SJCRH30 (cell line): ENCODE data around the gene GPC6. TPM values are rescaled to one million over a fixed set of nuclear protein-coding genes. Genes with fewer than 3 reads are reported as not detected.

Experiments
- DNase-seq, 2 experiments: peaks; one replicate each; pipeline ENCODE4 v3.0.0-alpha.2; 2015 to 2020
- H3K27ac ChIP-seq: fragments of 250-450 bp; sonication (Bioruptor Pico); 2 replicates; pipeline ENCODE4 v1.5.1; 2020; ENCODE audit warnings: mild to moderate bottlenecking, moderate library complexity
- H3K27me3 ChIP-seq: fragments of 250-450 bp; sonication (Bioruptor Pico); 2 replicates; pipeline ENCODE4 v1.5.1; 2020; ENCODE audit warnings: mild to moderate bottlenecking, moderate library complexity
- H3K36me3 ChIP-seq: fragments of 250-450 bp; sonication (Bioruptor Pico); 2 replicates; pipeline ENCODE4 v1.5.1; 2020; ENCODE audit warnings: mild to moderate bottlenecking, moderate library complexity
- H3K4me1 ChIP-seq: fragments of 250-450 bp; sonication (Bioruptor Pico); 2 replicates; pipeline ENCODE4 v1.5.1; 2020; ENCODE audit warnings: mild to moderate bottlenecking, moderate library complexity
- H3K4me3 ChIP-seq: fragments of 250-450 bp; sonication (Bioruptor Pico); 2 replicates; pipeline ENCODE4 v1.5.1; 2020; ENCODE audit warnings: mild to moderate bottlenecking, moderate library complexity
- H3K9me3 ChIP-seq: fragments of 250-450 bp; sonication (Bioruptor Pico); replicated peaks from 2 replicates; pipeline ENCODE4 v1.5.1; 2020; ENCODE audit warnings: mild to moderate bottlenecking, moderate library complexity
- total RNA-seq: library from RNA; depleted of rRNA; stranded (reverse); fragments of >200 nt; shearing (Covaris generic); gene quantifications from 2 replicates; pipeline ENCODE4 v1.2.3, GENCODE V29; 2014

The GPC6 gene
- total RNA-seq, 1 experiment from 2014 or later: 21.1 TPM

- Histone ChIP-seq H3K27ac (no peak overlapping the region), H3K27me3 (no peaks in the 10 kb centered on the region), H3K9me3 (no peaks in the 10 kb centered on the region), H3K4me3 (no peak overlapping the region), H3K4me1 (no peaks in the 10 kb centered on the region), H3K36me3 (no peaks in the 10 kb centered on the region)
- DNase-seq: no peak
These were observed 597.7 kb downstream of the GPC6 start for GRCh38 chr13:93824286-93824685.

DNA sequence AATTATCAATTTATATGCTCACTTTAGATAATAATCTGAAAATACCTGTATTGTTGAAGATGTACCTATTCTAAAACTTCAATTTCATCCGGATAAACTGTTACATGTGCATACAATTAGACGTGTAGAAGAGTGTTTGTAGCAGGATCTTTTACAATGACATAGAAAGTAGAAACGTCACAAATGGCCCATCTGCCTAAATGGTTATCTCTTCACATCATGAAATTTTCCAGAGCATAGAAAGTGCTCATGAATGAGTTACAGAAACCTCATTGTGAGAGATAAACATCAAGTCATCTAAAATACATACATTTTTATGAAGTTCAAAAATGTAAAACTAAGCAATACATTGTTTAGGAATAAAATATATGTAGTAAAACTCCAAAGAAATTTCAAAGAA, 607.4 kb downstream of the GPC6 start:
- no peak overlapping the region for H3K27ac ChIP-seq
- H3K4me3 ChIP-seq: no peak overlapping the region
- H3K4me1 ChIP-seq: no peaks in the 10 kb centered on the region
- no peaks in the 10 kb centered on the region for H3K27me3 ChIP-seq
- DNase-seq: no peak
- no peaks in the 10 kb centered on the region for H3K36me3 ChIP-seq
- no peaks in the 10 kb centered on the region for H3K9me3 ChIP-seq

GRCh38 chr13:93843082-93843481, 616.5 kb downstream of the GPC6 start:
- Histone ChIP-seq H3K4me1 (no peaks in the 10 kb centered on the region), H3K9me3 (no peaks in the 10 kb centered on the region), H3K36me3 (no peaks in the 10 kb centered on the region), H3K27me3 (no peaks in the 10 kb centered on the region), H3K27ac (no peak overlapping the region), H3K4me3 (no peak overlapping the region)
- no peak for DNase-seq

DNA sequence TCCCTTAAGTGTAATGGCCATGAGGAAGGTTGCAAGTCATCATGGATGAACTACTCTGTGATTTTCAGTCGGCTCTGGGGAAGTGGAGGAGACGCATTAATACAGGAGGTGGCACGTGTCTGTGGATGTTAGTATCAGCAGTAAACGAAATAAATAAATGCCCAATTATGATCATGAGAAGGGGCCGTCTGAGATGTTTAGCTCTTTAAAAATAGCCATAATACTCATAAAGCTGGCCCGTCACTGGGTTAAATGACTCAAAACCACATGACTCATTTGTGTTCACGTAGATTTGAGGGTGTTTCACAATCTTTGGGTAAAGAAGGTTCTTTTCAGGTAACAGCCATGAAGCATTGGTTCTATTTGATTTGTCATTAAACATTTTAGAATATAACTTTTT, 620.6 kb downstream of the GPC6 start:
- H3K27ac ChIP-seq: no peak overlapping the region
- H3K27me3 ChIP-seq: no peaks in the 10 kb centered on the region
- H3K4me1 ChIP-seq: no peaks in the 10 kb centered on the region
- H3K4me3 ChIP-seq: no peak overlapping the region
- H3K36me3 ChIP-seq: no peaks in the 10 kb centered on the region
- no peaks in the 10 kb centered on the region for H3K9me3 ChIP-seq
- no peak for DNase-seq

DNA sequence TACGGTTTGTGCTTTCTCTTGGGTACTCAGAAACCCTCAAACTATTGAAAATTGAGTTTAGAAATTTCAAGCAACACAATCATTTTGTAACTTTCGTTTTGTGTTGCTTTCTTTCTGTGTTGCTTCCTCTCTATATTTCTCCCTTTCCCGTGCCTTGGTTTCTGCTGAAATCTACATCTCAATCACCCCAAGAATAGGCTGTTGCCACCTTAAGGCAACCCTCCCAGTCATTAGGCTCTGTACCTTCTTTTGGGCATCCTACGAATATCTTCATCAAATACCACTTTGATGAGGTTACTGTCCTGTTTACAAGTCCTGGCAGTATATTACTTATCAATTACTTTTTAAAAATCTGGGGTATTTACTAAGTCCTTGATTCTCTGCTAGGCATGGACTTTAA, 621.6 kb downstream of the GPC6 start:
- no peaks in the 10 kb centered on the region for H3K9me3 ChIP-seq
- H3K27me3 ChIP-seq: no peaks in the 10 kb centered on the region
- H3K4me3 ChIP-seq: no peak overlapping the region
- no peaks in the 10 kb centered on the region for H3K4me1 ChIP-seq
- DNase-seq: no peak
- no peaks in the 10 kb centered on the region for H3K36me3 ChIP-seq
- no peak overlapping the region for H3K27ac ChIP-seq

DNA sequence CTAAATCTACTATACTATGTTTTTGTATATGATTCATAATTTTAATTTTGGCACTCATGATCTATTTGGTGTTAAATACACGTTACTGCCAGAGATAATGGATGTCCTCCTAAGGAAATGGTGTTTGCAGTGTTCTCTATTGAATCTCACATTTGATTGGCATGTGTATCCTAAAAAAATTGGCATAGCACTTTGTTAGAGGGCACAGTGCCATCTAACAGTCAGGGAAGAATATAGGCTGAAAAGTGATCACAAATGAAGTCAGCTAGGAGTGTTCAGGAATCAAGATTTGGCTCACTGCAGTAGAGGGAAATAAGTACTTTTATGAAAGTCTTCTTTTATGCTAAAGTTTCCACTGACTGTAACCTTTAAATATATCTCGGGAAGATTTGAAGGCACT, 624.6 kb downstream of the GPC6 start:
- Histone ChIP-seq H3K4me1 (no peaks in the 10 kb centered on the region), H3K27ac (no peak overlapping the region), H3K27me3 (no peaks in the 10 kb centered on the region), H3K4me3 (no peak overlapping the region), H3K9me3 (no peaks in the 10 kb centered on the region), H3K36me3 (no peaks in the 10 kb centered on the region)
- DNase-seq: no peak

DNA sequence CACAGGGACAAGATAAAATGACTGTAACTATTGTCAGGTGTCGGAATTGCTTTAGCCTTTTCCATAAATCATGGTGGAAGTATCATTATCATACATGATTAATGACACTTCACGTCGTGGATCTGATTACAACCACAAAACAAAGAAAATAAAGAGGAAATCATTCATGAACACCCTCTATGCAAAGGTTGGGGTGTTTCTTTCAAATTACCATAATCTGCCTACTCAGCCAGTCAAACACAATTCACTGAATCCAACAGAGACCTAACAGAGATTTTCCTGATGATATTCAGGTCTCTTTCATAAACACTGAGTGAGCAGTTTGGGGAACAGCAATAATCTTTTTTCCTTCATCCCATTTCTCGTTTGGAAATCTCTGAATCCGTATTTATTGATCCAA, 627.3 kb downstream of the GPC6 start:
- Histone ChIP-seq H3K27ac (no peak overlapping the region), H3K27me3 (no peaks in the 10 kb centered on the region), H3K36me3 (no peaks in the 10 kb centered on the region), H3K9me3 (no peaks in the 10 kb centered on the region), H3K4me1 (no peaks in the 10 kb centered on the region), H3K4me3 (no peak overlapping the region)
- no peak for DNase-seq

GRCh38 chr13:93857126-93857525, 630.5 kb downstream of the GPC6 start:
- H3K9me3 ChIP-seq: no peaks in the 10 kb centered on the region
- H3K27me3 ChIP-seq: no peaks in the 10 kb centered on the region
- no peak overlapping the region for H3K4me3 ChIP-seq
- no peak overlapping the region for H3K27ac ChIP-seq
- no peak for DNase-seq
- no peaks in the 10 kb centered on the region for H3K4me1 ChIP-seq
- H3K36me3 ChIP-seq: no peaks in the 10 kb centered on the region

DNA sequence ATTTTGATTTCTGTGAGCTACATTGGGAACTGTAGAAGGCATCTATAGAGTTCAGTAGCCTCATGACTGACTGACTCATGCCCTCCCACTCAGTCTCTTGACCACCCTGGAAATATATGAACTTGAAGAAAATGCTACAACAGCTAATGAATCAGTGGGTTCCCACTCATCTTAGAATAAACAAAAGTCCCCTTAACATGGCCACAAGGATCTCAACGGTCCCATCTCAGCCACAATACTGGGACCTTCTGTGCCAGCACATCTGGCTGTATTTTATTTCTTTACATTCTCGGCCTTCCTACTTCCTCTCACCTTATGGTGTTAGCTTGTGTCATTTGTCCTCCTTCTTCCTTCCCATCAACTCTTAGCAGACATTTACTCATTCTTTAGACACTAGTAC, 633.1 kb downstream of the GPC6 start:
- H3K27me3 ChIP-seq: no peaks in the 10 kb centered on the region
- no peak overlapping the region for H3K27ac ChIP-seq
- no peaks in the 10 kb centered on the region for H3K9me3 ChIP-seq
- no peak overlapping the region for H3K4me3 ChIP-seq
- no peaks in the 10 kb centered on the region for H3K4me1 ChIP-seq
- DNase-seq: no peak
- no peaks in the 10 kb centered on the region for H3K36me3 ChIP-seq

- Histone ChIP-seq H3K4me1 (no peaks in the 10 kb centered on the region), H3K4me3 (no peak overlapping the region), H3K9me3 (no peaks in the 10 kb centered on the region), H3K36me3 (no peaks in the 10 kb centered on the region), H3K27ac (no peak overlapping the region), H3K27me3 (no peaks in the 10 kb centered on the region)
- DNase-seq: no peak
These were observed 635.2 kb downstream of the GPC6 start for GRCh38 chr13:93861818-93862217.

DNA sequence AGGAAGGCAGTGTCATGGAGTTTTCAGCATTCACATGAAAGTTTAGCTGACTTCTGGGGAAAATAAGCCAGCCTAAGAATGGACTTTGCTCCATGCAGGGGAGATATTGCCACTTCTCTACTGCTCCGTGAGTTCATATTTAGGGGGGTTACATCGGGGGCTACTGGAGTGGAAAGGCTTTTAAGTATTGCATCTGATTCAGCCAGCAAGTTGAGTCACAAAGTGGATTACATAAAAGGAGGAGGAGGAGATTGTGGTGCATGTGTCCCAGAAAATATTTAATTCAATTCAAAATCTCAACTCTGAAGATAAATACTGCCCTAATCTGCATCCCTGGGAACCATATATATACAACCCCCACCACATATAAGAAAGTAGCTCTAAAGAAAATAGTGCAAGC, 635.7 kb downstream of the GPC6 start:
- H3K27me3 ChIP-seq: no peaks in the 10 kb centered on the region
- DNase-seq: no peak
- H3K4me1 ChIP-seq: no peaks in the 10 kb centered on the region
- H3K4me3 ChIP-seq: no peak overlapping the region
- no peaks in the 10 kb centered on the region for H3K9me3 ChIP-seq
- H3K27ac ChIP-seq: no peak overlapping the region
- H3K36me3 ChIP-seq: no peaks in the 10 kb centered on the region

GRCh38 chr13:93865235-93865634, 638.6 kb downstream of the GPC6 start:
- no peaks in the 10 kb centered on the region for H3K4me1 ChIP-seq
- H3K9me3 ChIP-seq: no peaks in the 10 kb centered on the region
- no peak overlapping the region for H3K4me3 ChIP-seq
- H3K27ac ChIP-seq: no peak overlapping the region
- no peaks in the 10 kb centered on the region for H3K36me3 ChIP-seq
- DNase-seq: no peak
- H3K27me3 ChIP-seq: no peaks in the 10 kb centered on the region

DNA sequence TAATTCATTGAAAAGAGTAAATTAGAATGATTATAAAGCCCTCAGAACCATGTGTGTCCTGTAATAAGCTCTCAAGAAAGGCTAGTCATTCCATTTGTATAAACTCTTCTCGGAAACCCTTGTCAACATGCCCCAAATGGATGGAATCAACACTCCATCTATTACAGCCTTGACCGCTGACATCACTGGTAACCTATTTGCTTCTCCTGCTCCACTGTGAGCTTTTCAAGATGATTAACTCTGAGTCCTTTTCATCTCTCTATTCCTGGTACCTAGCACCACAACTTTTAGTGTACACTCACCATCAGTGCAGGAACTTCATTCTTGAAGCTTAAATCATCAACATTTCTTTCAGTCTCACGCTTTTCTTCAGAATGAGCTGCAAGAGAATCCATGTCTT, 640.9 kb downstream of the GPC6 start:
- Histone ChIP-seq H3K4me3 (no peak overlapping the region), H3K36me3 (no peaks in the 10 kb centered on the region), H3K27ac (no peak overlapping the region), H3K27me3 (no peaks in the 10 kb centered on the region), H3K4me1 (no peaks in the 10 kb centered on the region), H3K9me3 (no peaks in the 10 kb centered on the region)
- DNase-seq: no peak

- Histone ChIP-seq H3K27ac (no peak overlapping the region), H3K9me3 (no peaks in the 10 kb centered on the region), H3K36me3 (no peaks in the 10 kb centered on the region), H3K27me3 (no peaks in the 10 kb centered on the region), H3K4me1 (no peaks in the 10 kb centered on the region), H3K4me3 (no peak overlapping the region)
- no peak for DNase-seq
These were observed 645.8 kb downstream of the GPC6 start for GRCh38 chr13:93872376-93872775.

DNA sequence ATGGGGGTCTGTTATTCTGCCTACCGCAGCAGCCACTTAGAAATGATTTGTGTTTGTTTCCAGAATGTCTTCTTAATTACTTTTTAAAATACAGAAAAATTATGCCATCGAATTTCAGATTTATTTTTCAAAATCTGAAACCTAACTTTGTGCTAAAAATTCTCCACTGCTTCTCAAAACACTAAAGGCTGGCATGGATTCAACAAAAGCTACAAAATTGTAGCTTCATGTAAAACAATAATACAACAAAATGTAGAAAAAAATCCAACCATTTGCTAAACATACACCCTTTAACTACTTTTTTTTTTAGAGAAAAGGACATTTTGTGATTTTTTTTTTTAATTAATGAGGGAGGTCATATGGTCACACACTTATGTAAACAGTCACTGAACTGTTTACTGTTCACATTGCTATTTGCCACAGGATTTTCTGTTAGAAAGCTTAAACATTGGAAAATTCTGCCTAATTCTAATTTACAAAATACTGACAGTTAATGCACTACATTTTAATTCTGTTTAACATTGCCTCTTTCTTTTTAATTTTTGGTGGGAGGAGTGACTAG, 646.3 kb downstream of the GPC6 start:
- Histone ChIP-seq H3K36me3 (no peaks in the 10 kb centered on the region), H3K4me1 (no peaks in the 10 kb centered on the region), H3K9me3 (no peaks in the 10 kb centered on the region), H3K4me3 (no peak overlapping the region), H3K27ac (no peak overlapping the region), H3K27me3 (no peaks in the 10 kb centered on the region)
- DNase-seq: no peak

DNA sequence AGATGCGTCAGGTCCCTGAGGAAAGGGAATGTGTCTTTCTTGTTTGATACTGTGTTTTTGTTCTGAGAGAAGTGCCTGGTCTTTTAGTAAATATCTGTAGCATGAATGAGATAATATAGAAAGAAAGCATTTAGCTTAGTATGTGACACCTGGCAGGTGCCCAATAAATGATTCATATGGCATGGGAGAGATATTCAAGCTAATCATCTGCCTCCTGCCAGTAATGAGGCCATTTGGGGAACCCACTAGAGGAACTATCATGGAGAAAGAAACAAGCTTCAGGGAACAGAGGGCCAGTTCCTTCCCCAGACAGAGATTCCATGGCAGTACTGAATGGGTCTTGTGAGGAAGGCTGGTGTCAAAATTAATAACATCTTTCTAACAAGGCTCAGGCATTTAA, 648.9 kb downstream of the GPC6 start:
- no peaks in the 10 kb centered on the region for H3K4me1 ChIP-seq
- no peaks in the 10 kb centered on the region for H3K36me3 ChIP-seq
- no peak overlapping the region for H3K4me3 ChIP-seq
- H3K27ac ChIP-seq: no peak overlapping the region
- no peak for DNase-seq
- H3K9me3 ChIP-seq: no peaks in the 10 kb centered on the region; the same call in 1 of the 2 replicates
- H3K27me3 ChIP-seq: no peaks in the 10 kb centered on the region
